Fibroblast of lung (primary cell): Measurements from ENCODE around the gene PARP3.

Experiments
- CTCF ChIP-seq, 2 donors: IDR thresholded peaks in 1 of 2; conservative IDR thresholded peaks in 1 of 2; 1 replicate in 1 of 2; 2 replicates in 1 of 2; pipeline ENCODE4 v1.5.1; 2011 to 2012; ENCODE audit warnings: low read length in 2 of 2, control low read depth in 1 of 2, inconsistent platforms in 1 of 2, low read depth in 1 of 2, mild to moderate bottlenecking in 1 of 2
- EZH2 ChIP-seq: IDR thresholded peaks from 2 replicates; pipeline ENCODE4 v1.5.1; 2012; ENCODE audit warnings: low read length, control low read depth, mild to moderate bottlenecking; ENCODE audit errors: missing control alignments

DNA sequence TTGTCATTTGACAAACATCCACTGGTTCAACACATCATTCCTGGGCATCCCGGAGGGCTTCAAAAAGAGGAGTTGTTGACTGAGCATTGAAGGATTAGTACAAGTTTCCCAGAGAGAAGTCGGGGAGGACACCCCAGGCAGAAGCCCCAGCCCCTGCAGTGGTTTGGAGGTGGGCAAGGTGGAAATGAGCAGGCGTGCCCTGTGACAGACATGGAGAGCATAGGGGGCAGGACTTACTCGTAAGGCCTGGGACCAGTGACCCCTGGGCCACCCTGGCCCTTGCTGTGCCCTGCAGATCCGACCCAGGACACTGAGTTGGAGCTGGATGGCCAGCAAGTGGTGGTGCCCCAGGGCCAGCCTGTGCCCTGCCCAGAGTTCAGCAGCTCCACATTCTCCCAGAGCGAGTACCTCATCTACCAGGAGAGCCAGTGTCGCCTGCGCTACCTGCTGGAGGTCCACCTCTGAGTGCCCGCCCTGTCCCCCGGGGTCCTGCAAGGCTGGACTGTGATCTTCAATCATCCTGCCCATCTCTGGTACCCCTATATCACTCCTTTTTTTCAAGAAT, 5.9 kb downstream of the PARP3 start:
- TF ChIP-seq CTCF (conservative IDR thresholded peaks at IDR 0.05 in 1 of 2, IDR thresholded peaks at IDR 0.05 in 1 of 2; ENCODE audit: low read depth in 1 of 2, low read length in 2 of 2) (no peak), EZH2 (no peak)
